NB4 (cell line): ENCODE data around the gene SLC10A3.

Experiments used
- DNase-seq: peaks from one replicate; pipeline ENCODE4 v3.0.0; 2010; ENCODE audit warnings: low read depth
- H3K4me3 ChIP-seq: one replicate; pipeline ENCODE4 v1.5.1; 2011; ENCODE audit warnings: mild to moderate bottlenecking, low read depth, low read length, moderate library complexity
- CTCF ChIP-seq: IDR thresholded peaks from one replicate; pipeline ENCODE4 v1.5.1; 2012; ENCODE audit warnings: low read depth, low read length
- MYC ChIP-seq: IDR thresholded peaks from 2 replicates; pipeline ENCODE4 v1.6.1; 2011; ENCODE audit warnings: low read depth, low read length
- POLR2A ChIP-seq: IDR thresholded peaks from 2 replicates; pipeline ENCODE4 v1.6.1; 2011; ENCODE audit warnings: mild to moderate bottlenecking; ENCODE audit not compliant: insufficient read length; ENCODE audit errors: extremely low read depth
- TF ChIP-seq, protein P1 (sequence below): IDR thresholded peaks from 2 replicates; pipeline ENCODE4 v1.6.1; 2011; ENCODE audit warnings: low read depth, low read length

SLC10A3 gene

GRCh38 chrX:154440623-154441357, 49.6 kb downstream of the SLC10A3 start:
- TF ChIP-seq POLR2A (no peak), MYC (no peak), CTCF (no peak)
- TF ChIP-seq, protein P1, sequence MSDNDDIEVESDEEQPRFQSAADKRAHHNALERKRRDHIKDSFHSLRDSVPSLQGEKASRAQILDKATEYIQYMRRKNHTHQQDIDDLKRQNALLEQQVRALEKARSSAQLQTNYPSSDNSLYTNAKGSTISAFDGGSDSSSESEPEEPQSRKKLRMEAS, result no peak
- DNase-seq, result no peak
- H3K4me3 ChIP-seq, result no peak overlapping the region

GRCh38 chrX:154439841-154440240, 50.6 kb downstream of the SLC10A3 start:
- H3K4me3 ChIP-seq, result no peak overlapping the region
- no peak for DNase-seq
- TF ChIP-seq MYC (no peak), POLR2A (no peak), CTCF (no peak)
- TF ChIP-seq, protein P1, result no peak

DNA sequence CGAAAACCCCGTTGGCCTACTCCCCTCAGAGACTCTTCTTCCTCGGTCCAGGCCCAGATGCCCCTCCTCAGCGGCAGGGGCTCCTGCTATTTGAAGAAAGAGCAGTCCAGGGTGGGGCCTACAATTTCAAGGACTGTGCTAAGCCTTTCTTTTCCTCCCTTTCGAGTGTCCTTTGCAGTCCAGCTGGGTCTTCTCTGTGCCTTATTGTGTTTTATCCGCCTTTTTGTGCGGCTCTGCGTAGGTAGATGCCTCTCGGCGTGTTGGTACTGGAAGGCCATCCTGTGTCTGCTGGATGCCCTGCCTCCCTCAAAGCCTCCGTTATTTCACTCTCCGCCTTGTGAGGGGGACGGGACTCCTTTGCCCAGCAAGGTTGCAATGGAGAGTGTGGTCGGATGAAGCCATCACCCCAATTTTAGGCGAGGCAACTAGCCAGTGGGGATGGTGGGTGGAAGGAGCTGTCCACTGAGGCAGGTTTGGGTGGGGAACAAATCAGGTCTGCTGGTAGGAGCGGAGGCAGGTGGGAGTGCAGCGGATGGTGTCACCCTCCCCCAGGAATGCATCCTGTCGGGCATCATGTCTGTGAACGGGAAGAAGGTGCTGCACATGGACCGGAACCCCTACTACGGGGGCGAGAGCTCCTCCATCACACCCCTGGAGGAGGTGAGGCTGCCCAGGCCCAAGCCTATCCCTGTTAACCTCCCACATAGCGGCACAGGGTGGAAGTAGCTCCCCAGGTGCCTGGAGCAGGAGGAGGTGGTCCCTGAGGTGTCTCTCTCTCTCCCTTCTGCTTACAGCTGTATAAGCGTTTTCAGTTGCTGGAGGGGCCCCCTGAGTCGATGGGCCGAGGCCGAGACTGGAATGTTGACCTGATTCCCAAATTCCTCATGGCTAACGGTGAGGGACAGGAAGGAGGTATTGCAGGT, 52.2 kb downstream of the SLC10A3 start:
- no peak for TF ChIP-seq MYC
- no peak for TF ChIP-seq POLR2A
- TF ChIP-seq CTCF, result no peak
- TF ChIP-seq, protein P1, result no peak
- no peak for DNase-seq
- H3K4me3 ChIP-seq, result peak overlapping the region; percentile 50
